ENCODE data around the gene ABTB1.

ABTB1 gene

GRCh38 chr3:127722091-127722784 lies 49.5 kb downstream of the ABTB1 start:
- no peak for DNase-seq

DNA sequence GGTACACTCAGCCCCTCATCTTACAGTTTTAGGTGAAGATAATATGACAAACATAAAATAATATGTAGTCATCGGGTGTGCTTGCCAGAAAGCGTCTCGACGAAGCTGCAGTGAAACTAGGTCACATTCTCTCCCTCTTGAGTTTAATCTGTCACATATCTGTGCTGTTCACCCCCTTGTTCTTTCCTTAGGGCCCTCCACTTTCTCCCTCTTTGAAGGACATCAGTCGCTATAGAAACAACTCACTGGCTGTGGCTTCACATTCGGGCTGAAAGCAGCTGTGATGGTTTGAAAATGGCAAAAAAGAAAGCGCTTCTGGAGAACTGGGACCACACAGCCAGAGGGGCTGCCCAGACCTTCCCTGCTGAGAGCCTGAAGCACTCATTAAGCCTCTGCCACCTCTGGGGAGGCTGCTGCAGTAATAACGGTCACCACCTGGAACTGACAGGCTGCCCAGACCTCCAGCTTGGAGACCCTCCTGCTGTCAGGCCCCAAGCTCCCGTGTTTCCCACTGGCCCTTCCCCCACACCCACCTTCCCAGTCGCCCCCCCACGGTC lies 50.3 kb downstream of the ABTB1 start:
- DNase-seq: no peak

GRCh38 chr3:127726894-127727293 lies 54.1 kb downstream of the ABTB1 start:
- no peak for DNase-seq

DNA sequence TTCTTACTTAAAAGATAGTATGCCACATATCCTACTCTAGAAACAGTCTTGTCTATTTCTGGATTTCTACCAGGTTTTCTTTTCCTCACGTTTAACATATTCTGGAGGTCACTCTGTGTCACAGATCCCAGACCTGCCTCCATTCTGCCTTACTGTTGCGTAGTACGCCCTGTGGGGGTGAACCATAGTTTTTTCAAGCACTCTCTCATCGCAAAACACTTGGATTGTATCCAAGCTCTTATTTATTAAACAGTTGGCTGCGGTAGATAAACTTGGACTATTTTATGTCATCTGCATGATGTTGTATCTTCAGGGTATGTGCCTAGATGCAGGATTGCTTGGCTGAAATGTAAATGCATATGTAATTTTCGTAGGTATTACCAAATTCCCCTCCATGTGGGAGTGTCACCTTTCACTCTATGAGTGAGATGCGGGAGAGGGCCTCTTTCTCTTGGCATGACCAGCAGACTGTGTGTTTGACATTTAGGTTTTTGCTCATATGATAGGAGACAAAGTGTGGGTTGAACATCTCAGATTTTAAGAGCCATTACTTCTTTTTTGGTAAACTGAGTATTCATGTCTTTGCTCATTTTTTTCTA lies 55.8 kb downstream of the ABTB1 start:
- no peak for DNase-seq

GRCh38 chr3:127729556-127730056 lies 56.9 kb downstream of the ABTB1 start:
- no peak for DNase-seq

DNA sequence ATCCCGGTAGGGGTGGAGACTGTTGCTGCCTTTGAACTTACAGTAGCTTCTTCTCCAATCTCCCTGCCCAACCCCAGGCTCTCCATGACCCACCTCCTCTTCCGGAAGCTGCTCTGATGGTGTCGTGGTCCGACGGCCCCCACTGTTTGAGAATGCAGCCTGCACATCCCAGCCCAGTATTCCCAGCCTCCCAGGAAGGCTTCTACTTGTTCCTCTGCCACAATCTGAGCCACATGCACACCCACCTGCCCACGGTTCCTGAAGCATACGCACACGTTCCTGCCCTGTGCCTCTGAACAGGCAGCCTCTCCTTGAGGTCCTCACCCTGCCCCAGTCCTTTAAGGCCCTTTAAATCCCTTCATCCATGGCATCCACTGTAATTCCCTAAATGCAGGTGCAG lies 57.4 kb downstream of the ABTB1 start:
- DNase-seq: no peak
